Left renal cortex interstitium (tissue), 4 donors: ENCODE results near the gene POLDIP2. TPM values are rescaled to one million over a fixed set of nuclear protein-coding genes. Genes with fewer than 3 reads are reported as not detected.
"Not testable (repeated sequence)": the region's sequence is repeated elsewhere in the genome, so short reads cannot be mapped to it uniquely, and the experiment has no call there.

Experiments
- DNase-seq, 4 donors: peaks; one replicate each; pipeline ENCODE4 v3.0.0-alpha.2; 2013; ENCODE audit warnings: low read depth in 4 of 4, low spot score in 2 of 4, missing footprints in 1 of 4
- polyA plus RNA-seq, 4 donors: library from polyadenylated mRNA; unstranded; fragments of 120-200 nt; gene quantifications; one replicate each; pipeline ENCODE4 v1.2.1, GENCODE V29; 2013; ENCODE audit not compliant: insufficient read length in 4 of 4

Gene POLDIP2
- polyA plus RNA-seq, 4 donors: 82.9 to 97.9 (median 89.8) TPM

DNA sequence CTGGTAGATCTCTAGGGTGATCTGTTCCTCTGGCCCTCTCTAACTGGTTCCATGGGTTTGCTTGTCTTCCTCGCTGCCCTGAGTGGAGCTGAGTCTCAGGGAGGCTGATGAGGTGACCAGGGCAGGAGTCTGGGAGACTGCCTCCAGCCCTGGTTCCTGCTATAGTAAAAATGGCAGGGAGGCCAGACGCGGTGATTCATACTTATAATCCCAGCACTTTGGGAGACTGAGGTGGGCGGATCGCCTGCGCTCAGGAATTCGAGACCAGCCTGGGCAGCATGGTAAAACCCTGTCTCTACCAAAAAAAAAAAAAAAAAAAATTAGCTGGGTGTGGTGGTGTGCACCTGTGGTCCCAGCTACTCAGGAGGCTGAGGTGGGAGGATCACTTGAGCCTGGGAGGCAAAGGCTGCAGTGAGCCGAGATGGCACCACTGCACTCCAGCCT is 18.5 kb downstream of the POLDIP2 start:
- not testable (repeated sequence) for DNase-seq

DNA sequence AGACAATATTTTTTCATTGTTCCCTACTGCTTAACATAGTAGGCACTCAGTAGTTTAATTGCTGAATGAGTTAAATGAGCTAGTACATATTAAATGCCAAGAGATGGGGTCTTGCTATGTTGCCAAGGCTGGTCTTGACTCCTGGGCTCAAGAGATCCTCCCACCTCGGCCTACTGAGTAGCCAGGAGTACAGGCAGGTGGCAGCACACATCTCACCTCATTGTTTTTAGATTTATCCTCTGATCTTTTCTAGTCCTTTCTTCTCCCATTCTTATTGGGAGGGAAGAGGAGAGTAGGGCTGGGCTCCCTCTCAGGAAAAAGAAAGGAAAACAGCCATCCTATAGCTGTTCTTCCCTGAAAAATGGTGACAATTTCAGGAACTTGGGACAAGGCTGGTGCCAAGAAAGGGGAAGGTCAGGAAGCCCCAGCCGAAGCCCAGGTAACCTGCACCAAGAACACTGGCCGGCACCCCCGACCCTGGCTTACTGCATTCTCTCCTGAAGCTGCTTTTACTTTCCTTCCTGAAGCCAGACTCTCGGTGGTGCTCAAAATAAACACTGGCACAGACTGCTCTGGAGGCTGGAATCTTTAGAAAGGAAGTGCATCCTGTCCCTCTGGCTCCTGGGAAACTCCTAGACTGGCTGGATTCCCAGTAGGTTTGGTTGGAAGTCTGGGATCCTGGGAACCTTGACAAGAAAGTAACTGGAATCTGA is 19.1 kb downstream of the POLDIP2 start:
- DNase-seq: no peak

DNA sequence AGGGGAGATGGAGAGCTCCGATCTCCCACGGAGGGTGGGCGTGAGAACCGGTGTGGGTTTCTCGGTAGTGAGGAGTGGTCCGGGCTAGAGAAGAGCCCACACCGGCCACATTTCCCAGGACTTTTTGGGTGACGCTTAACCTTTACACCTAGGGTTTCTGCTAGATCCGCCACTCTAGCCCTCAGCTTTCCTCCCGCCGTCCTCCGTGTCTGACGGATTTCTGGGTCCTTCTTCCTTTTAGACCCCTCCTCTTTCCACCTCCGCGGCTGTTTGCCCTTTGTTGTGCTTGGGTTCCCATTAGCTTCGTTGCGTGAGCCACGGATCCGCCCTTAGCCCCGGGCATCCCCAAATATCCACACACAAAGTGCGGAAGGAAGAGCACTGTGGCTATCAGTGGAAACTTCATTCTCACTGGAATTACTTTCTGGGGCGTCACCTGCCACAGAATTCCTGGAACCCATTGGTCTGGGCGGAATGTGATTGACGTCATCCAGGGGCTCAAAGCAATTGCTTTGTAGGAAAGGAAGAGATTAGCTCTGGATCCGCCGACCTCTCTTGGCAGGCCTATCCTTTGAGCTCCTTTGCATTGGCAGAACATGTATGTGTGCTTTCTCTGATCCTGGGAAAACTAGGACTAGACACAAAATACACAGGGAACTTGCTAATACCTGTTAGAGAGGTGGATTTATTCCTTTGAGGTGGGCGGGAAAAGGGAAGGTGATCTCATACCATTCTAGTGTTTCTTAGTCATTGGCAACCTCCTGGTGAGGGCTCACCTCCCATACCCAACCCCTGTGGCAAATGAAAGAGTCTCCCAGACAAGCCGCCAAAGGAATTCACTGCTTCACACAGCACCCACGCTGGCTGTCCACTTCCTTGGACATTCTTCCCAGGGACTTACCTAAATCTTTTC is 21.1 kb downstream of the POLDIP2 start:
- DNase-seq: peak in 2 of 4 donors; percentile 67 to 73

DNA sequence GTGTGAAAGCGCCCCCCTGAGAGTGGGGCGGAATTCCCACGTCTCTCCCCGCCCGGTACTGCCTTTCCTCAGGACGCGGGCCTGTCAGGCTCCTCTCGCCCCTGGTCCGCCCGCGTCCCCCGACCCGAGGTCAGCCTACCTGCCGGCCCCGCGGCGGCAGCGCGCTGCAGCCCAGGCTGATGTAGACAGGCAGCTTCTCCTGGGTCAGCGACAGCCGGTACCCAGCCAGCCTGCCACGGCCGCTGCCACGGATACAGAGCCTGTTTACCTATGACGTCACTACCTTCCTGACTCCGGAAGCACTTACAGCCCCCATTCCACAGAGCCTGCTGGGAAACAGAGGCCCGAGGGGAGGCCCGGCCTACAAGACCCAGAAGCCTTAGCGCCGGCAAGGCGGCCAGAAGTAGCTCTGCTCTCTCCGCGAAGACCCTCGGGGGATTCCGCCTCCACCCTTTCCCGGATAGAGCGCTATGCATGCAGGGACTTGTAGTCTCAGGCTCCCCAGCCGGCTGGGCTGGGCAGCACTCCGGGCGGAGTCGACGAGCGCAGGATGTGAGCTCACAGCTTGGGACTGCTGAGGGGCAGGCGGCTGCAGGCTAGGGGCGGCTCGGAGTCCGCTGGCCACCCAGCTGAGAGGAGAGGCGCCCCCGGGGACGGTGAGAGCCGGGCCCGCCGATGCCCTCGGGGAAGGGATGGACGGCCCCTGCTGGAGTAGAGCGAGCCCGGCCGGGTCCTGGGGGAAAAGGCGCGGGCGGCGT is 21.9 kb downstream of the POLDIP2 start, which contains the start of the genes IFT20 and TNFAIP1:
Gene IFT20, minus strand, starts transcription at position 272 of the 758 bp plus-strand sequence. CDS start 3,487 bp downstream, outside the sequence.
Gene TNFAIP1, plus strand, starts transcription at position 561 of the 758 bp plus-strand sequence. CDS start 3,761 bp downstream, outside the sequence.
- DNase-seq: peak; percentile 97 to 99 (median 99)

DNA sequence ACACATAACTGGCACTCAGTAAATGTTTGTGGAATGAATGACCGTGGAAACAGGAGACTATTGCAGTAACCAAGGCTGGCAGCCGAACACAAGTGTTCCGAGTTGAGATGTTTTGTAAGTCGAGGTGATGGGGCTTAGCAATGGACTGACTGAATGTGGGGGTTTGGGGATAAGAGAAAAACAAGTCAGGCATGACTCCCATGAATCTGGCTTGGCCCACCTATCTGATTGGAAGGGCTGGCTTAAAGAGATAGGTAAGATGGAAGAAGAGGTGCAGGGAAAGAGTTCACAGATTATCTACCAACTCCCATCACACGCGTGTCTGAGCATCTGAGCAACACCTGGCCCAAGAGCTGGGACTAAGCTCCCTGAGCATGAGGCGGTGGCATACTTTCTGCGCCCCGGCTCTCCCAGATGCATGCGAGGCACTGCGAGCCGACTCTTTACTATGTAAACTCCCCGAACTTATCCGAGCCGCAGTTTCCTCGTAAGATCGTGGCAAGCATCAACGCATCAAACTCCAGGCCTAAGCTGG is 22.6 kb downstream of the POLDIP2 start:
- DNase-seq: no peak

DNA sequence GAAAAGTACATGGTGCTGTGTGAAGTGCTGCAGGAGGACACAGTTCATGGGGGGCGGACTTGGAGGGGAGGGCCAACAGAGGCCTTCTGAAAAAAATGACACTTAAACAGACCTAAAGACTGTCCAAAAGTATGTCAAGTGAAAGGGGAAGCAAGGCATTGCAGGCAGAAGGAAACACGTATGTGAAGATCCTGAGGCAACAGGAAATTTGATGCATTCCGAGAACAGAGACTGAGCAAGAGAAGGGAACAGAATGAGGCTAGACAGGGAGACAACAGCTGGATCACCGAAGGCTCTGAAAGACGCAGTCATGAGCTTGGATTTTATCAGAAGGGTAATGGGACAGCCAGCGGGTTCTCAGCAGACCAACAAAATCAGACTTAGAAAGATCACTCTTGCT is 23.2 kb downstream of the POLDIP2 start:
- DNase-seq: no peak

DNA sequence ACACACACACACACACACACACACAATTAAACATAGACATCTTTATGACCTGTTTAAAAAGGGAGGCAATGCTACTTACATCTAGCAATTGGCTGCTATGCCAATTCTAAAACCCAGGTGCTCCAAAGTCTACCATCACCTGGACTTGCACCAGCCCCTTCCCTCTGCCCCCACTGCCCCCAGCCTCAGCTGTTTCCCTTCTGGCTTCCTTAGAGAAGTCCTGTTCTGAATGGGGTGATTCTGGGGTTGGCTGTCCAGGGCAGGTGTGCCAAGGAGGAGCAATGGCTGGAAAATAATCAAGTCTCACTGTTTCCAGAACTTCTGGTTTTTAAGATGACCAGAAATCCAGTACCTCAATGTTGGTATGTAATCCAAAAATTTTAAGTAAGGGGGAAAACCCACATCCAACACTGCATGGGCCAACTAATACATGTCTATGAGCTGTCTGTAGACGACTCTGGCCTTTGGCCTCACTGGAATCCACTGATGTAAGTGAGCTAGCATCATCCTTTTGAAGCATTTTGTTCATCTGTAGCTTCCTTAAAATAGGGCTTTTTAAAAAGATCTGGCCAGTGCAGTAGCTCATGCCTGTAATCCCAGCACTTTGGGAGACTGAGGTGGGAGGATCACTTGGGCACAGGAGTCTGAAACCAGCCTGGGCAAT is 24.1 kb downstream of the POLDIP2 start:
- no peak for DNase-seq

DNA sequence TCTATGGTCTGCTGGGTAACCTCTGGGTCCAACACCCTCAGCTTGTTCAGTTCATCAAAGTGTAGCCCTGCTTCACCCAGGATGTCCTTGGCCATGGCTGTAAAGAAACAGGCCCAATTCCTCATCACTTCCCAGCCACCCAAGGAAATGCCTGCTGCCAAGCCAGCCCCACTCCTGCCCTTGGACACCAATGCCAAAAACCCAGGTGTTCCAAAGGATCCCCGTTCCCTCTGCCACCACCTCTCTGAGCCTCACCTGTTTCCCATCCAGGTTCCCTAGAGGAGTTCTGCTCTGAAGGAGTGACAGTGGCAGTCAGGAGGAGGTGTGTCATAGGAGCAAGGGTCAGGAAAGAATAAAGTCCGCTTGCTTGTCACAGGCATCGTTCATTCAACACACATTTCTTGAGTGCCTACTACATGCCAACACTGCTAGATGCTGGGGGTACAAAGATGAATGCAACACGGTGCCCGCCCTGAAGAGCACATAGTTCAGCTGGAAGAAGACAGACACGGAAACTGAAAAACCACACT is 25.4 kb downstream of the POLDIP2 start:
- no peak for DNase-seq

DNA sequence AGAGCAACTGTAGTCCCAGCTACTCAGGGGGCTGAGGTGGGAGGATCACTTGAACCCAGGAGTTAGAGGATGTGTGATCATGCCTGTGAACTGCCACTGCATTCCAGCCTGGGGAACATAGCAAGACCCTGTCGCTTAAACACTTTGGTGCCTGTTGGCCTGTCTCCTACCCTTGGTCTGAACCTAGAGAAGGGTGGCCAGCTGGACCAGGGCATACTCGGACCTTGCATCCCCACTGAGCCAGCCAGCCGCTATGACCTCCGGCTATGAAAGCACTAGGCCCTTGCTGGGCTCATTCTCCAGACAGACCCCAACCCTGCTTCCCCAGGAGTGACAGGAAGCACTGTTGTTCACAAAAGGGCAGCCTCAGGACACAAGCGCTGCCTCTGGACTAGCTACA is 26.7 kb downstream of the POLDIP2 start:
- no peak for DNase-seq

DNA sequence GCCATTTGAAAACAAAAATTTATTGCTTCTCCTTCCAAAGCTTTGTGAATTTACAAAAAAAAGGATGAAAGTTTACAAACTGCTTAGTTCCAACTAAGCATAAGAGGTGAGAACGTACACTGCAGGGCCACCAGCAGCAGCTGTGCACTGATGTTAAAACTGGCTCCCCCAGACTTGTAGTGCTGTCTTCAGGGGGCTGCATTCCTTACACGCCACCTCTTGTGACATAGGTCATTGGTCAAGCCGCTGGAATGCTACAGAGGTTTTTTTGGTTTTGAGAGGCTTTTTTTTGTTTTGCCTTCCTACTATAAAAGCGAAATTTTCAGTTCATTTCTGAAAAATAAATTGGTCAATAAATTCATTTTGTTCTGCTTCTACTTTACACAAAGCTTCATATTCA is 29.0 kb downstream of the POLDIP2 start:
- no peak for DNase-seq

DNA sequence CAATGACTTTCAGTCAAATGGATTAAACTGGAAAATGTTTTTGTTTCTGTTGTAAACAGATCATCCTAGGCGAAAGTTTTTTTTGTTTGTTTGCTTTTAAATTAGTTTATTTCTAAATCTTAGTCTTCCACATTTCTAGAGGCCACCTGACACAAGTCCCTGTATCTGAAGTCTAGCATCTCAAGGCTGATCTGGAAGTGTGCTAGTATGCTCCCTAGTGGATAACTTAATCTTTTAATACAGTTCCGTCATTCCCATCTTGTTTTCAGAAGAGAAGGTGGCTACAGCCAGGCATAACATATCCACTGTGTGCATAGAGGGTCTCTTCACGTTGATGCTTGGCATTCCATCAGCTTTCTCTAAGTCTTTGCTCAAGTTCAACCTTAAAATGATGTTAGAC is 29.6 kb downstream of the POLDIP2 start:
- no peak for DNase-seq

DNA sequence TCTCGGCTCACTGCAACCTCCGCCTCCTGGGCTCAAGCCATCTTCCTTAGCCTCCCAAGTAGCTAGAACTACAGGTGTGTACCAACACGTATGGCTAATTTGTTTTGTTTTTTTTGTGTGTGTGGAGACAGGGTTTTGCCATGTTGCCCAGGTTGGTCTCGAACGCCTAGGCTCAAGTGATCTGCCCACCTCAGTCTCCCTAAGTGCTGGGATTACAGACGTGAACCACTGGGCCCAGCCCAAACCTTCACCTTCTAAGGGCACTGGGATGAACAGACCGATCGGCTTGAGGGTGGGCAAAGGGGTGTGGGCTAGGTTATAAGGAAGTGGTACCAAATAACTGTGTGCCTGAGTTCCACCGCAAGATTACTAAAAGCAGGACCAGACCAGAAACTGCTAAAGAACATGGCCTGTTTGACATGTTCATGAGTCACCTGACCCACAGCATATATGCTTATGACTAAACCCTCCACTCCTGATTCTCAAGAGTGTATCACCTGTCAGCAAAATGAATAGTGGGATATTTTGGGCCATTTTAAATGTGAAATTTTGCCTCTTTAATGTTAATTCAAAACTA is 30.2 kb downstream of the POLDIP2 start:
- no peak for DNase-seq

DNA sequence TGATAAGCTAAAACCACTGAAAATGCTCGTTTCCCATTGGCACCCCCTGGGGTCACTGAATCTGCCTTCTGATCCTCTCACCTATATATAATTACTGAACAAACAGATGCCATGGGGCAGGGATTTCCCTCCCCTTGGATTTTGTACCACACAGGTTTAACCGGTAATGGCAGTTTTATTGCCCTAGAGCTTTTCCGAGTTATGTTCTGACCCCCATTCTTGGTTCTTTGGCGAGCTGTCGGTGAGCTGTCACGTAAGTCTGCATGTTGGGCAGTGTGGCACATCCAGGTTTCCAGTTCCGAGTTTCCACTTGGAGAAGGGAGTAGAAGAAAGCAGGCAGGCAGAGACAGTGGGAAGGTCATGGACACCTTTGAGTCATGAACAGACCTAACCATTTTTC is 31.2 kb downstream of the POLDIP2 start:
- no peak for DNase-seq

DNA sequence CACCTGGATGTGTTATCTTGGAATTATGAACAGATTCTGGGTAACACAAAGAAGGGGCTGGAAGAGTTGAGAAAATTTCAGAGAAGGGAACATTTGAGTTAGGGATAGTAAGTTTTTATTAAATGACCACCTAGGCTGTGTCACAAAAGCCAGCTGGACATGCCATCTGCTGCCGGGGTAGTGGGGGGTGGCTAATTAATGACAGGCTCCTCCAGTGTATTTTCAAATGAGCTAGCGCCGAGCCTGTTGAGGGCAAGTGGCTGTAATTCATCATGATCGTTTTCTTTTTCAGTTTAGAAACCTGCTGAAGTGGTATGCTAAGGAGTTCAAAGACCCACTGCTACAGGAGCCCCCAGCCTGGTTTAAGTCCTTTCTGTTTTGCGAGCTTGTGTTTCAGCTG is 32.1 kb downstream of the POLDIP2 start:
- no peak for DNase-seq

DNA sequence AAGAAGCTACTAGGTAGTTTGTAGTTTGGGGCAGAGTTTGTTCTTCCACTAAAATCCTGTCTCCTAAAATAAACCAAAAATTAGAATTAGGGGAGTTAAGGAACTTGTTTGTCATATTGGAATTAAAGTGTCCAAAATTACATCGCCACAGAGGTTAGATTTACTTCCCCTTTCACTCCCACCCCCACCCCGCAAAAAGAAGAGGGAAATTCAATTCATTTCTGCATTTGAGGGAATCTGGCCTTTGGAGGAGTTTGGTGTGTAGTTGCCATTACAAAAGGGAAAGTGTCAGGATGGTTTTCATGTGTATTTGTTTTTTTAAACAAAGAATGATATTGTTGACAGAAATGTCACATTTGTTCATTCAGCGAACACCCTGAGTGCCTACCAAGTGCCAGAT is 32.5 kb downstream of the POLDIP2 start:
- no peak for DNase-seq

DNA sequence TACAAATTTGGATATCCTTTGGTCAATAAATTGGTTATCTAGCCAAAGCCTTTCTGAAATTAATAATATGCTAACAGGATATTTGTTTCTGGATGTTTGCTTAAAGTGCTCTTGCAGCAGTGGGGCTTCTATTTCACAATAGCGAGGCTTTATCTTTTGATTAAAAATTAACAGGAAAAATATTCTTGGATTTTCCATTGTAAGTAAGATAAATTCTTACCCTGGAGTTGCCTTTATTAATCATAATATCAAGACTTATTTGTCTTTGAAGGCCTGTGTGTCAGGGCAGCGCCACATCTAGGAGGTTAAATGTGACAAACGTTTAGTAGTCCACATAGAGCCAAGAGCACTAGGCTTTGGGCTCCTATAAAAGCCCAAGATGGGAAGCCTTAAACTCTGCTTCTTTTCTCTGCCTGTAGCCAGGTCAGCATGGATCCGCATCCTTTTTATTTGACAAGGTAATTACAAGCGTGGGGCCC is 33.0 kb downstream of the POLDIP2 start:
- DNase-seq: no peak

DNA sequence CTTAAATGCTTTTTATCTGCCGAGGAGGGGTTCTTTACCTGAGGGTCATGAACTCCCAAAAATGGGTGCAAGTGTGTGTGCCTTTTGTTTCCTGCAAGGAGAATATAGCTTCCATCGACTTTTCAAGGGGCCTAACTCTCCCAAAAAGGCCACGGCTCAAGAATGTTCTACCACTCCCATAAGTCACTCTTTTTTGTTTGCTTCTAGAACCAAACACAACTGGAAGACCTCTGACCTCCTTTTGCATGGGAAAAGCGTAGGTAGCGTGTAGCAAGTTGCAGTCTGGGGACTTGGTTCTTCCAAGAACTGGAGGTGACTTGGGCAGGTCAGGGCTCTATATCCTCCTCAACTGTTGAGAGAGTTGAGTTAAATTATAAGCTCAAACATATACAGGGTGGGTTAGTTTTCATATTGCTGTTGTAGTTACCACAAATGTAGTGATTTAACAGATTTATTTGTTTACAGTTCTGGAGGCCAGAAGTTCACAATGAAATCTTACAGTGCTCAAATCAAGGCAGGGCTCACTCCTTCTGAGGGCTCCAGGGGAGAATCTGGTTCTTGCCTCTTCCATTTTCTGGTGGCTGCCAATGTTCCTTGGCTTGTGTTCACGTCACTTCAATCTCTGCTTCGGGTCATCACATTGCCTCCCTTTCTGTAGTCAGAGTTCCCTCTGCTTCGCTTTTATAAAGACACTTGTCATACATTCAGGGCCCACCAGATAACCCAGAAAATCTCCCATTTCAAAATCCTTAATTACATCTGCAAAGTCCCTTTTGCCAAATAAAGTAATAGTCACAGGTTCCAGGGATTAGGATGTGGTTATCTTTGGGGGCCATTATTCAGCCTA is 36.9 kb downstream of the POLDIP2 start:
- DNase-seq: no peak

DNA sequence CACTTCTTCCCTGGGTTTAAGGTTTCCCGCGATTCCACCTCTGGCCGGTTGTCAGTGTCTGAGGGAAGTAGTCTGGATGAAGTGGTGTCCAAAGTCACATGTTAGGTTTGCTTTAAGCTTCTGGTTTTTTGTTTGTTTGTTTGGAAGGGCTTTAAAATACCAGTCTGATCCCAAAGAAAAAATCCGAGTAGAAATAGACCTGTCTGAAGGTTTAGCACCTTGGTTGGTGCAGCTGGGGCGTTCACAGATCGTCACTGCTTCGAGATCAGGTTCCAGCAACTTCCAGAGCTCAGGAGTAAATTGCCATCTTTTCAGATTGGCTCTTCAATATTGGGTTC is 37.8 kb downstream of the POLDIP2 start:
- DNase-seq: peak in 1 of 4 donors; percentile 39
